VCaP (cell line): ENCODE measurements around the gene PRR5L.

ENCODE experiments used
- H3K27ac ChIP-seq: fragments of 450-650 bp; 2 replicates; pipeline ENCODE4 v1.5.1; 2017
- TF ChIP-seq, protein P1 (sequence below): fragments of 450-650 bp; conservative IDR thresholded peaks from 2 replicates; pipeline ENCODE4 v1.5.1; 2017; ENCODE audit warnings: mild to moderate bottlenecking, moderate library complexity

Gene PRR5L

GRCh38 chr11:36361901-36362391, 65.9 kb downstream of the PRR5L start:
- no peak overlapping the region for H3K27ac ChIP-seq
- TF ChIP-seq, protein P1, sequence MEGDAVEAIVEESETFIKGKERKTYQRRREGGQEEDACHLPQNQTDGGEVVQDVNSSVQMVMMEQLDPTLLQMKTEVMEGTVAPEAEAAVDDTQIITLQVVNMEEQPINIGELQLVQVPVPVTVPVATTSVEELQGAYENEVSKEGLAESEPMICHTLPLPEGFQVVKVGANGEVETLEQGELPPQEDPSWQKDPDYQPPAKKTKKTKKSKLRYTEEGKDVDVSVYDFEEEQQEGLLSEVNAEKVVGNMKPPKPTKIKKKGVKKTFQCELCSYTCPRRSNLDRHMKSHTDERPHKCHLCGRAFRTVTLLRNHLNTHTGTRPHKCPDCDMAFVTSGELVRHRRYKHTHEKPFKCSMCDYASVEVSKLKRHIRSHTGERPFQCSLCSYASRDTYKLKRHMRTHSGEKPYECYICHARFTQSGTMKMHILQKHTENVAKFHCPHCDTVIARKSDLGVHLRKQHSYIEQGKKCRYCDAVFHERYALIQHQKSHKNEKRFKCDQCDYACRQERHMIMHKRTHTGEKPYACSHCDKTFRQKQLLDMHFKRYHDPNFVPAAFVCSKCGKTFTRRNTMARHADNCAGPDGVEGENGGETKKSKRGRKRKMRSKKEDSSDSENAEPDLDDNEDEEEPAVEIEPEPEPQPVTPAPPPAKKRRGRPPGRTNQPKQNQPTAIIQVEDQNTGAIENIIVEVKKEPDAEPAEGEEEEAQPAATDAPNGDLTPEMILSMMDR, result no peak

DNA sequence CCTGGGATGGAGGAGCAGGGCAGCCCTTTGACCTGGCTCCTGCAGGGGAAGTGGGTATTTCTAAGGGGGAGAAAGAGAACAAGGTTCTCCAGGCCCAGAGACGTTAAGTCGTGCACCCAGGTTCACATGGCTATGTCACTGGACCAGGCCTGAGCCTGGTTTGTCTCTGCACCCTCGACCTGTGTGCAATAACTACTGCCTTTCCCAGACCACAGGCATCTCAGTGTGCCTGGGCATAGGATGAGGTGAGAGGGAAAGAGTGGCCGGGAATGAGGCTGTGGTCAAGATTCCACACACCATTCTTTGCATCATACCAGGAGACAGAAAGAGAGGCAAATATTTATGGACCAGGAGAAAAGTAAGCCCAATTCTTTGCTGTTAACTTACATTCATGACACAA, 66.8 kb downstream of the PRR5L start:
- no peak overlapping the region for H3K27ac ChIP-seq
- TF ChIP-seq, protein P1, result no peak

DNA sequence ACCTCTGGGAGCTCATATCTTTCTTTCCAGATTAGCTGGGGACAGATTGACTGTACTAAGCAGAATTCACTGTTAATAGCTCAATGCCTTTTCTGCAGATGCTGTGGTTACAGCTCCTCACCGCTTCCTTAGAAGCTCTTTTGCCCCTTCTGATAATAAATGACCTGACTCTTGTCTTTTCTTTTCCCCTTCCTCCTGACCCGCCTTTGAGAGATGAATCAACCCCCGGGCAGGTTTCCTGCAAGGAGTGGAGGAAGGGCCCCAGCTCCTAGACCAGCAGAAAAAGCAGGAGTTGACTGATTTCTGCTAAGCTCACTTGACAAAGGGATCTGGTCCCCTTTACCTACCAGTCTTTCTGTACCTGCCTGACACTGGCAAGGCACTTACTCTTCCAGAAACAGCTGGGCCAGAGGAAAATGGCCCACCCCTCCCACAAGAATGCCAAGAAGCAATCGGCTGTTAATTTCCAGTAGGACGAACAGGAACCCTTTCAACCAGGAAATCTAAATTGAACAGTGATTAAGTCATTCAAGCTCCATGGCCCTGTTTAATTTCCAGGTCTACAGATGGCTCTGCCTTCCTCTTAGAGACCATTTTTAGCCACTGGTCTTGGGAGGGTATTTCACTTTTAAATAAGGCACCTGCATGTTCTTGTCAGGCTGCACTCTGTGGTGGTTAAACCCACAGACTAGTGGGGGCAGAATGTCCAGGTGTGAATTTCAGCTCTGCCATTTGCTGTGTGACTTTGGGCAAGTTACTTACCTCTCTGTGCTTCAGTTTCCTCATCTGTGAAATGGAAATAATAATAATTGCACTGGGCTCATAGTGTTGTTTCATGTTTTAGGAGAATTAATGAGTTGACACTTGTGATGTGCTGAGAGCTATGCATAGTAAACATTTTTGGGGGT, 67.5 kb downstream of the PRR5L start:
- TF ChIP-seq, protein P1, result no peak
- no peak overlapping the region for H3K27ac ChIP-seq

- TF ChIP-seq, protein P1, result no peak
- H3K27ac ChIP-seq, result no peak overlapping the region
Observed at GRCh38 chr11:36364551-36365325, 68.7 kb downstream of the PRR5L start.

DNA sequence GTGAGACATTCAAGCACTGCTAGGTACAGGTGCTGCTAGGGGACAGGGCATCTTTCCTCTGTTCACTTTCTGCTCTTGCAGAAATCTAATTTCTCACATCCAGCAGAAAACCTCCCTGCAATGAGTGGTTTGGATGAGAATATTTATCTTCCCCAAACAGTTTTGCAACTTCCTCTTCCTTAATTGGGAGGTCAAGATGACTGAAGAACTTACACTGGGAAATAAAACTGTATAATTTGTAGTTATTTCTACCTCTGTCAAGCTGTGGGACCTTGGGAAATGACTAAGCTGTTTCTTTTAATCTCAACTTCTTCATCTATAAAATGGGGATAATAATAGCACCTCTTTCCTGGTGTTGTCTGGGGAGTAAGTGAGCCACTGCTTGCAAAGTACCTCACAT, 69.8 kb downstream of the PRR5L start:
- H3K27ac ChIP-seq, result no peak overlapping the region
- TF ChIP-seq, protein P1, result no peak

DNA sequence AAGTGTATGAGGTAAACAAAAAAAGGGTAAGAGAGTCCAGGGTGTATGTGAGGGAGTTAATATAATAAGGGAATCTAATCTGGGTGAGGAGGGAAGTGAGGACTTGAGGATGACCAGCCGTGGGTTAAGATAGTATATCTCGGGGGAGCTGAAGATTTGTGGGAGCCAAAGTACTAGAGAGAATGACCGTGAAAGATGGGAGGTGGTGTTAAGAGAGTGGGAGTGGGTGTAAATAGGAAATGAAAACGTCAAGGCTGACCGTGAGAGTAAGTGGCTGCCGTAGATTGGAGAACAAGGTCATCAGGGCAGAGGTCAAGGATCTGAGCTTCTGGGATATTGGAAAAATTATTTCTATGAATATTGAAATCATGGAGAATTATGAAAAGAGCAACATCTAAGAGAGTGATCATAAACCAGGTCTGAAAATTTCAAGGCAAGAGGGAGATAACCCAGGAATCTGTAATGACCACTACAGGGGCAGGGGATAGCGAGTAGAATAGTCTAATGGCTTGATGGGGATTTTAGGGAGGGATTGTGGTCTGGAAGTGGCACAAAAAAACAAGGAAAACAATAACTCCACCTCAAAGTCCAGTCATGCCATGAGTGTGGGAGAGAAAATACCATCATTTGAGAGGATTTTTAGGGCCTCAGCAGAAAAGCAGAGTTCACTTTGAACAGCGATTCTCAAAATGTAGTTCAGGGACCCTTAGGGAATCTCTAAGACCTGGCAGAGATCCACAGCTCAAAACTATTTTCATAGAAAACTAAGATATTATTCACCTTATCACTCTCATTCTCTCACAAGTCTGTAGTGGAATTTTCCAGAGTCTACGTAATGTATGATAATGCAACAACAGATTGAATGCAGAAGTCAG, 72.0 kb downstream of the PRR5L start:
- H3K27ac ChIP-seq, result no peak overlapping the region
- TF ChIP-seq, protein P1, result no peak
